ENCODE data around the gene COA1.
"Not testable (repeated sequence)": the region's sequence is repeated elsewhere in the genome, so short reads cannot be mapped to it uniquely, and the experiment has no call there.

Gene COA1

DNA sequence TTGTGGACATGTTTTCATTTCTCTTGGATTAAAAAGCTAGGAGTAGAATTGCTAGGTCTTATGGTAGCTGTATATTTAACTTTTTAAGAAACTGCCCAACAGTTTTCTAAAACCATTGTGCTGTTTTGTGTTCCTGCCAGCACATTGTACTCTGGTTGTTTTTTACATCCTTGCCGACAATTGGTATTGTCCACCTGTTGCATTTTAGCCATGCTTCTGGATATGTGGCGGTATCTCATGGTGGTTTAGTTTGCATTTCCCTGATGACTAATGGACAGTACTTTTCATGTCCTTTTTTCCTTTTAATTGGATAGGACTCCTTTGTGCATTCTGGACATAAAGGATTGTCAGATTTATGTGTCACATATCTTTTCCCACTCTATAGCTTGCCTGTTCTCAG, 100.9 kb downstream of the COA1 start:
- DNase-seq (ENCODE audit: low read depth) = no peak

DNA sequence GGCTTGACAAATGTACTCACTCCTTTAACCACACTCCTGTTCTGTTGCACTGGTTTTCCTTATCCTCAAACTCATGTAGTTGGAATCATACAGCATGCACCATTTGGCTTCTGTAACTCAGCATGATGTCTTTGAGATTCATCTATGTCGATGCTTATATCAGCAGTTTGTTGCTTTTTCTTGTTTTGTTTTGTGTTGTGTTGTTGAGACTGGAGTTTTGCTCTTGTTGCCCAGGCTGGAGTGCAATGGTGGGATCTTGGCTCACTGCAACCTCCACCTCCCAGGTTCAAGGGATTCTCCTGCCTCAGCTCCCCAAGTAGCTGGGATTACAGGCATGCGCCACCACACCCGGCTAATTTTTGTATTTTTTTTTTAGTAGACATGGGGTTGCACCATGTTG, 101.5 kb downstream of the COA1 start:
- DNase-seq (ENCODE audit: low read depth) = not testable (repeated sequence)

DNA sequence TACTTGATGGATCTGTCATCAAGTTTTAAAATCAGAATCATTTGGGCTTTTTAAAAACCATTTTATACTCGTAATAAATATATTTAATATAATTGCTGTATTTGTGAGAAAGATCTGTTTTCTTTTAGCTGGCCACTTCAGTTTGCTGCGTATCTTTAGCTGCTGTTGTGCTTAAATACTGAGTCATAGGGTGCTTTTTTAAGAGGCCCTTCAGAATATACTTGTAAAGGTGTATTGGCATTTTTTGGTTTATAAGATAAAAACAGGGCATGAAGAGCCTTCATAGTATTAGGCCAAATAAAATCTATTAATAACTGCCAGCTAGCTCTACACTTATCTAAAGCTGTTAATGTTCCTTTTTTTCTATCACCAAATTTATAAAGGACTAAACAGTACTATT, 102.6 kb downstream of the COA1 start:
- no peak for DNase-seq (ENCODE audit: low read depth)

DNA sequence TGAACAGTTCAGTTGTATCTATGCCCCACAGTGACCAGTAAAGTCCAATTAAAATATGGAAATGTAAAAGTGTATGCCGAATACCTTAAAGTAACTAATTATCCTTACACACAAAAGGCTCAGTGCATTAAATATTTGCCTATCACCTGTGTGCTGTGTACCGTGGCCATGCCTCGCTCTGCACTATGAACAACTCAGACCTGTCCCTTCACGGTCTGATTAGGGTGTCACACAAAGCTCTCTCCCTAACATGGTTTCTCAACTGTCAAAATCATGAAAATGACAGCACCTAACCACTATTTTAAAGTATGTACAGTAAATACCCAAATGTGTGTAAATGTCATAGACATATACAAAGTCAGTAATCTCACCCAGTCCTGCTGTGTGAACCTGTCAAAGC, 103.3 kb downstream of the COA1 start:
- no peak for DNase-seq (ENCODE audit: low read depth)

DNA sequence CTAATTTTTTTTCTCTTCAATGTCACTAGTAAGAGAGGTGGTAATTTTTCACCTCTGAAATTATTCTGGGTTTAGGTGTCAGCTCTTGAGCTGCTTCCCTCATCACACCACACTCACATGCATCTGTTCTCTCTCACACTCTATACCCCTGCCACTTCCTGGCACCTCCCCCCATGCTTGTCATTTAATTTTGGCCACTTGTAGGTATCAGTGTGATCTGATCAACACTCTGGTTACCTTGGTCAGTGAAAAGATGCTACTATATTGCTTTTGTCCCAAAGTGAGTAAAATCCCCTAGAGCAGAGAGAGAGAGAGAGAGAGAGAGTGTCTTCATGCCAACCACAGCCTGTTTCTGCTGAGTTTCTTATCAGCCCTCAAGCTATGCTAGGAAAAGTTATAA, 103.9 kb downstream of the COA1 start:
- DNase-seq (ENCODE audit: low read depth) = no peak

DNA sequence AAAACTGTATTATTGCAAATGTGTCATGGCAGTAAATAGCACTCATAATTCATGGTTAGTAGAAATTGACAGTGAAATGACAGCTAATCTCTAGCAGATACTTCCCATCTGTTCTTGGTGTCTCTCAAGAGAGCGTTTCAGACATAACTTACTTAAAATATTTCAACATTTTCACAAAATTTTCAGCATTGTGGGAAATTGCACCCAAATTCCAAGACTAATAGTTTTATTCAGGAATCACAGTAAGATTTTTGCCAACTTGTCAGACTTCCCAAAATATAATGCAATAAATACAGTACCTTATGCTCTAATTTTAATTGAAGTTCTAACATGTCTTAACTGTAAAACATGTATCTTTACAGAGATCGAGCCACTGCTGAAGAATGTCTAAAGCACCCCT, 105.2 kb downstream of the COA1 start:
- no peak for DNase-seq (ENCODE audit: low read depth)

DNA sequence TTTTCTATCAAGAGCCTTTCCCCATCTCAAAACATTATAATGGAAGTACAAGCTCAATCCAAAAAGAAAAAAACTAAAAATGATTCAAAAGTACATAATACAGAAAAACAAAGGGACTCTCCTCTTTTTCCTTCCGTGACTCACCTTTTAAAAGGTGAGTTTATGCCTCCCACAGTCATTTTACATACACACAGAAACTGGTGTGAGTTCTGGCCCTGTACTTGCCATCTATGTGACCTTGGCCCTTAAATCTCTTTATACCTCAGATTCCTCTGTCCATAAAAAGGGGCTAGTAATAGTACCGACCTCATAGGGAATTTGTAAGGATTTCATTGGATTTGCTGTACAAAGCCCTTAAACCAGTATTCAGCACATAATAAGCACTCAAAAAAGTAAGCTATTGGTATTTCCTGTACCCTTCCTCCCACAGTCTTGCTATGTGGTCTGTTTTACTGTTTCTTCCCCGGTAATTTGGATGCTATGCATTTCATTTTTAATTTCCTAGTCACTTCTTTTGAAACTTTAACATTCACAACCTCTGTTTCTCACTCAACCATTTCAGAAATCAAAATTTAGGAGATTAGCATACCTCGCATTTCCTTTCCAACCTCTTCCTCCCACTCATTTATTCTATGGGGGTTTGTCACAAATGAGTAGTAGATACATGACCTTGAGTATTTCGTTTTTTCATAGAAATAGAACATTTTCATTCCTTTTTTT, 107.4 kb downstream of the COA1 start:
- no peak for DNase-seq (ENCODE audit: low read depth)

DNA sequence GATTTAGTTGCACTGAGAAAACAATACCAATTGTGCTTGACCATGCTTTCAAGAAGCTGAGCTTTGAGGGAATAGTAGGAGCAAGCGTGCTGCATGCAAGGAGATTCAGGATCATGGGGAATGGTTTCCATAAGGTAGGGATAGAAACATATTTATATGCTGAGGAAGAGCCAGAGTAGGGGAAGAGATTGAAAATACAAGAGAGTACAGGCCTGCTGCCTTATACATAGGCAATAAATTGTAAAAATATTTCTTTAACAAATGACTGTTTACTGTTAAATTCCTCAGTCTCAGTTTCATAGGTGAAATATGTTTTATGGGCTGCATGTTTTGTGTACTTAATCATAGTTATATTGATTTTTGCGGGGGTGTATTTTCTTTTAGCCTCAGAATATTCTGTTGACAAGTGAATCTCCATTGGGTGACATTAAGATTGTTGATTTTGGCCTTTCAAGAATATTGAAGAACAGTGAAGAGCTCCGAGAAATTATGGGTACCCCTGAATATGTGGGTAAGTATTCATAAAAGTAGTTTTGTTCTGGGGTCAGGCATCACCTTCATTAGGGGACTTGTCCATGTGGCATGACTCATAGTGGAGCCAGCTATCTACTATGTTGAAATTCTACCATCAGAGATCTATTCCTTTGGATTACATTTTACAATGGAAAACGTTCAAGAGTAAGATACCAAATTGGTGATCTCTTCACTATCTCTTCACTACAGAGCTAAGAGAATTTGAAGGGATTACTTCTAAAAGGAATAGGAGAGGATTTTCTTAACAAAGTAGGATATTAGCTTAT, 109.9 kb downstream of the COA1 start:
- no peak for DNase-seq (ENCODE audit: low read depth)

DNA sequence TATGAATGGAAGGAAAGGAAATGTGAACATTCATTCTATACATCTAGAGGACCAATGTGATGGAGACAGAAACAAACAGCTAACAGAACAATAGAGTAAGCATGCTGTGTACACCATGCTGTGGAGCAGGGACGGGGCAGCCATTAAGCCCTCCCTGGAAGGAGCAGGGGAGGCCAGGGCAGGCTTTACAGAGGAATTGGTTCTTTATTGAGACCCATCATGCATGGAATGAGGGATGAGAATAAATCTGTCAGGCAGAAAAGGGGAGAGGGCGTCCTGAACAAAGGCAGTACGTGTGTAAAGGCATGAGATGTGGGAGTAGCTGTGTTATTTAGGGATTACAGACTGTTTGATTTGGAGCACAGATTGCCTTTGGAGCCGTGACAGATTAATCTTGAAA, 111.2 kb downstream of the COA1 start:
- DNase-seq (ENCODE audit: low read depth) = no peak

DNA sequence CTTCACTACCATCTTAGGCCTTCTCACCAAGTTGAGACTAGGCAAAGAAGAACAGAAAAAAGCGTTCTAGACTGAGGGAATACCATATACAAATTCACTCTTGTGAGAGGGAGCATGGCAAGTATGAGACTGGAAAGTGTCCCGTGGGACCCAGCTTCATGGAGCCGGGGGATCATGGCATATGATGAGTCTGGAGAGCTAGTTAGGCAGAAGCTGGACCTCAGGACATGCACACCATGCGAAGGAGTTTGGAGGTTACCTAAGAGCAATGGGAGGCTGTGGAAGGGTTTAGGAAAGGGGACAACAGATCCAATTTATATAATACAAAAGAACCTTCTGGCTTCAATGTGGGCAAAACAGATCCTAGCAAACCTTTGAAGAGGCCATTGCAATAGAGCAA, 112.3 kb downstream of the COA1 start:
- DNase-seq (ENCODE audit: low read depth) = no peak

DNA sequence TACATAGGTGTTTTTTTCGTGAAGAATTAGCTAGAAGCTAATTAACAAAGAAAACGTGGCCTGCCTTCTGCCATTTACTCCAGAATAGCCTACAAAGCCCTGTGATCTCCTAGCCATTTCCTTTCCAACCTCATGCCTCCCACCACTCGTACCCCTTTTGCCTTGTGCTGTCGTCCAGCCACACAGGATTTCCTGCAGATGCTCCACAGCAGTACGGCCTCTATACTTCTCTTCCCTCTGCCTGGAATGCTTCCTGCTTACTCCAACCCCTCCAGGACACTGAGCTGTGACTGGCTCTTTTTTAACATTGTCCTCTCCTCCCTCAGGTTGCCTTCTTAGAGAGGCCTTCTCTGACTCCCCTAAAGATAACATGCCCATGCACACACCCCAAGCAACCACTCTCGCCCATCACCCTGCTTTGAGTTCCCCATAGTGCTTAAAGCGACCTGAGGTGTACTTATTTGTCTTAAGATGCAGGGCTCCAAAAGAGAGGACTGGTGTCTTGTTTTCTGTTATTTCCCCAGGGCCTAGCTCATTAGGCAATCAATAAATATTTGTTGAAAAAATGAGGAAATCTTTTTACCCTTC, 113.7 kb downstream of the COA1 start:
- DNase-seq (ENCODE audit: low read depth) = no peak

DNA sequence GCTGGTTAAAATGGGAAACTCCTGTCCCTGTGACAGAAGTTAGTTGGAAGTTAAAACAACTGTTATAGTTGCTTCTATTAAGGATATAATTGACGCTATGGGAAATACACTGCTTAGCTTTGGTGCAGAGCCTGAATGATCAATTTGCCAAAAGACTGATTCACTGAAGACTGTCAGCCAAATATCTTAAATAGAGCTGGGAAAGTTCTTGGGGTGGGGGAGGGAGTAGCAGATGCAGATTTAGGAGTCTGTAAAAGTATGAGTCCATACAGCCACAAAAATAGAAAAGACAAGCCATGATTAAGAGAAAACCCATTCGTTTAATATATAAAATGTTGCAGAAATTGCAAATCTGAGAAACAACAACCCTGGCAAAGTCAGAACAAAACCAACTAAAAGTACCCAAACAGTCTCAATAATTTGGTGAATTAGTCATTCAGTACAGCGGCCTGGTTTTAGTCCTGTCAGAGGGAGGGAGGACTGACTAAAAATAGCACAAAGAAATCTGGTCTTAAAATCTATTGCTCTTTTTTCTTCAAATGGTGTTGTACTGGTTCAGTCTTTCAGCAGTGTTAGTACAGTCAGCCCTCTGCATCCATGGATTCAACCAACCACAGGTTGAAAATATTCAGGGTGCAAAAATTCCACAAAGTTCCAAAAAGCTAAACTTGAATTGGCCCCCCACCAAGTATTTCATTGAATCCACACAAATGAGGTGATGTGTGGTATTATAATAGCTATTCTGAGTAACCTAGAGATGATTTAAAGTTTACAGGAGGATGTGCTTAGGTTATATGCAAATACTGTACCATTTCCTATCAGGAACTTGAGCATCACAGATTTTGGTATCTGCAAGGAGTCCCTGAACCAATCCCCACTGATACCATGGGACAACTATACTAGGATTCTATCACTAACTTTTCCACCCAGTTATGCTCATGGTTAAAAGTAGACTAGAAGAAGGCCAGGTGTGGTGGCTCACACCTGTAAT, 116.4 kb downstream of the COA1 start:
- DNase-seq (ENCODE audit: low read depth) = peak; percentile 72

DNA sequence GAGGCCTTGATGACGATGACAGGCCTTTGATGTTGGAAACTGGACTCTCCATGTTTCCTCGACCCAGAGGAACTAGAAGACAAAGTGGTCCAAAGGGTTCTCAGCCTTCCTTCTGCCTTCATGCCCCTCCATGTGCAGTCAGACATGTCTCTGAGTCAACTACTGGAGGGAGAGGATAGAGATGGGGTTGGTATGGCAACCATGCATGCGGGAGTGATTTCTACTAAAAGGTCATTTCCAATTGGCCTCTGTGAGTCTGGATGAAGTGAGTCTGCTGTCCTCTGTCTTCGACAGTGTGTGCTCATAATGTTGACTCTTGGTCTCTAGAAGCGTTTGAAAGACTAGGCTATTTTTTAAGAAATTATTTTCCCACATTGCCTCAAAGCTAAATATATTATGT, 117.2 kb downstream of the COA1 start:
- DNase-seq (ENCODE audit: low read depth) = no peak

DNA sequence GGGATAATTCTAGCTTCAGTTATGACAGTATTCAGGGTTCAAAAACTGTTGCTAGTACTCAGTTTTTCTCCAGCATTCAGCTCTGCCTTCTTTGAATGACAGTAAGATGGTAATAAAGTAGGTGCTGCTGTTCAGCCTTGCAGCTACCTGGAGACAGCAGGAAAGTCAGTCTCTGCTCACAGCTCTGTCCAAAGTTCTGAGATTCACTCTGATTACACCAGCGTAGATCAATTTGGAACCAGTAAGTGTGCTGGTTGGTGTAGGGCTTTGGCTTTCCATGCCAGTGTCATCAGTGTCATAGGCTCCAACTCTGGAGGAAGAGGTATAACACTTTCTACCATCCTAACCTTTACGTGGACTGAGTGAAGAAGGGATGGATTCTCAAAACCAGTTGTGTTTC, 120.2 kb downstream of the COA1 start:
- no peak for DNase-seq (ENCODE audit: low read depth)

DNA sequence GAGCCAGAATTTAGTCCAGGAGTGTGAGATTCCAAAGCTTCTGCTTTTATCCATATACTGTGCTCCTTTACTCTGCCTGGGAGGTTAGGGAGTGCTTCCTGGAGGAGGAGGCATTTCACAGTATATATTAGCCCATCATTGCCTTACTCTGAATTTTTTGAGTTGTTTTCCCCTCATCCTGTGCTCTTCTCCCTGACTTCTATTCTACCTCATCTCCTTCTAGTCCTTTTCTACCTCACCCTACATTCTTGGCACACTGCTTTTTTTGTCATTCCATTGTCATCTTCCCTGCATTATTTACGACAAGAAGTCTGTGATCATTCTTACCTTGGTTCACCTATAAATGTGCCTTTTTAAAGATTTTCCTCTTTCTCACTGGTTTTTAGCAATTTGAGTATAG, 125.1 kb downstream of the COA1 start:
- DNase-seq (ENCODE audit: low read depth) = no peak

DNA sequence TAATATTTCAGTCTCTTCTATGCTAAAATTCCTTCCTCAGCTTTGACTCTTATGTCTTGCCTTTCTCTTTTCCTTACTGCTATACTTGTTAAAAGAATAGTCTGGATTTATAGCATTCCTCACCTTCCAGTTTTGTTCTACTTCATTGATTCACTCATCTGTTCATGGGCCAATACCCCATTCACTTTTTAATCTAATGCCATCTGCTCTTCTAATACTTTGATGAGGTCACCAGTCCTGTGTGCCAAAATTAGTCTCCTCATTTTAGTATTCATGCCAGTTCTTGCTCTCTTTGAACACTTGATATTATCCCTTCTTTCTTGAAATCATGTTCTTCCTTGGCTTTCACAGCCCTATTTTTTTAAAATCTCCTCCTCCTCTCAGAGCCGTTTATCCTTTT, 127.1 kb downstream of the COA1 start:
- no peak for DNase-seq (ENCODE audit: low read depth)

DNA sequence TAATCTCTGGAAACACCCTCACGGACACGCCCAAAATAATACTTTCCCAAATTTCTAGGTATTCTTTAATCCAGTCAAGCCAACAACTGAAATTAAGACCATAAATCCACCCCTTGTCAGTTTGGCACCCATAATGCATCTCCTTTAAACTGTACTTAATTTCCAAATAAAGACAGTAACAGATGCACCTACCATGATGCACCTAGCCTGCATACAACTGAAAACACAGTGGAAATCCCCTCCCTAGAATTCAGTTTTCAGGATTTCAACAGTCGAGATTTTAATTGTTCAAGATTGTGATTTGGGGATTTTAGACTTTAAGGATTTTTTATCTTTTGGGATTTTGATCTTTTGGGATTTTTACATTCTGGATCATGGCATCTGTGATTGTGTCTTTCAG, 129.3 kb downstream of the COA1 start:
- DNase-seq (ENCODE audit: low read depth) = no peak

DNA sequence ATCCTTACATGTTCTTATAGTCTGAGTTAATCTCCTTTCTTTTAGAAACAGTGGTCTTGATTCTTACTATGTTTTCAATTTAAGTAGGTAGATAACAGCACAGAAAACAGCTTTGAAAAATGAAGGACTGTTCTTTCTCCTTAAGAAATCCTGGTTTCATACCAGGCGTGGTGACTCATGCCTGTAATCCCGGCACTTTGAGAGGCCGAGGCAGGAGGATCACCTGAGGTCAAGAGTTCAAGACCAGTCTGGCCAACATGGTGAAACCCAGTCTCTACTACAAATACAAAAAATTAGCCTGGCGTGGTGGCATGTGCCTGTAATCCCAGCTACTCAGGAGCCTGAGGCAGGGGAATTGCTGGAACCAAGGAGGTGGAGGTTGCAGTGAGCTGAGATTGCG, 132.9 kb downstream of the COA1 start:
- DNase-seq (ENCODE audit: low read depth) = not testable (repeated sequence)

DNA sequence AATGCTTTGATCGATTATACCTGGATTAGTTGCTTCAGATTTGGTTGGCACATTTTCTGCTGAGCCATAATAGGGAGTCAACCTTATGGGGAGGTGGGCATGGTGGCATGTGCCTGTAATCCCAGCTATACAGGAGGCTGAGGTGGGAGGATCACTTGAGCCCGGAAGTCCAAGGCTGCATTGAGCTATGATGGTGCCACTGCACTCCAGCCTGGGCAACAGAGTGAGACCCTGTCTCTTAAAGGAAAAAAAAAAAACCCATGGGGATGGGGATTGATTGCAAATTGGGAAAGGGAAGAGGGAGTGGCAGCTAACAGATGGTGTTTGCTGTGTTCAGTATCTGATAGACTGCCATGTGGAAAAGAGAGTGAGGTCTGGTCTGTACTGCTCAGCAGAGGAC, 135.3 kb downstream of the COA1 start:
- DNase-seq (ENCODE audit: low read depth) = no peak

DNA sequence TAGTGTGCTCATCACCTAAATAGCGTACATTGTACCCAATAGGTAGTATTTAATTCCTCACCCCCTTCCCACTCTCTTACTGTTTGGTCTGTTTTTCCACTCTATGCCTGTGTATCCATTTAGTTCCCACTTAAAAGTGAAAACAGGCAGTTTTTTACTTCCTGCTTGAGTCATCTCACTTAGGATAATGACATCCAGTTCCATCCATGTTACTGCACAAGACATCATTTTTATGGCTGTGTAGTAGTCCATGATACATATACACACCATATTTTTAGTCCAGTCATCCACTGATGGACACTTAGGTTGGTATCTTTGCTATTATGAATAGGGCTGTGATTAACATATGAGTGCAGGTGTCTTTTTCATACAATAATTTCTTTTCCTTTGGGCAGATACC, 136.3 kb downstream of the COA1 start:
- no peak for DNase-seq (ENCODE audit: low read depth)

DNA sequence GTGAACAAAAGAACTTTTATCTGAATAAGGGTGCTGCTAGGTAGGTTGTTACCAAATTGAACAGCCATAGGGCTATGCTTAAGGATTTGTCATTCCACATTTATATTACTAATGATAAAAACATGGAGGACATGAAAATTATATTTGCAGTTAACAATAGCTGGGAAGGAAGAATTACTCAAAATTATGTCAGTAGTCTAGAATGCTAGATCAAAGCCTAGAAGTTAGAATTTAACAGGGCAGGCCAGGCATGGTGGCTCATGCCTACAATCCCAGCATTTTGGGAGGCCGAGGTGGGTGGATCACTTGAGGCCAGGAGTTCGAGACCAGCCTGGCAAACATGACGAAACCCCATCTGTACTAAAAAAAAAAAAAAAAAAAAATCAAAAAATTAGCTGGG, 137.0 kb downstream of the COA1 start:
- DNase-seq (ENCODE audit: low read depth) = no peak

DNA sequence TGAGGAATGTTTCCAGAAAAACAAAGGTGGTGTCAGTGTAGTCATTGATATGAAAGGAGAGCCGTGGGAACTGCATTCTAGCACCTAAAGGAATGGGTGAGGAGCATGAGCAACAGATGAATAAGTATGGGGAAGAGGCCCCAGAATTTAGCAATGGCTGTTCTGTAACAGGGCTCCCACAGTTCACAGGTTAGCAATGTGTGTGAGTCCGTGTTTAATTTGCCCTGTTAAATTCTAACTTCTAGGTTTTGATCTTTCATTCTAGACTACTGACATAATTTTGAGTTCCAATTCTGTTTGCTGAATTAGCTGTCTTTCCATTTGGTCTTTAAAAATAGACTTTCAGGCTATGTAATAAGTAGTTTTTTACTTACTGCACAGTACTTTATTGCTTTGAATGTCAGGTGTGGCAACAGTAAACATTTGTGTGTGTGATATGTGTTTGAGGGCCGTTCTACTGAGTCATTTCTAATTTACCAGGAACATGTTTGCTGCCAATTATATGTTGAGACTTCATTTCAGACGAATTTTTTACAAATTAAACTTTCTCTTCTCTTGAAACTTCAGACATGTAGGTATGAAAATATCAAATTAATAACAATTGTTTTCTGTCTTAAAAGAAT, 137.7 kb downstream of the COA1 start:
- no peak for DNase-seq (ENCODE audit: low read depth)

All from stromal cell of bone marrow (primary cell).